Hematopoietic multipotent progenitor cell treated with erythropoietin and hydrocortisone succinate and interleukin-3 and kit ligand, for 8 days (in vitro differentiated cells): ENCODE data around the gene DMPK.

ENCODE experiments used
- DNase-seq: peaks from one replicate; pipeline ENCODE4 v3.0.0-alpha.2; 2015

DMPK gene

GRCh38 chr19:45785097-45785496 is 2.8 kb upstream of the DMPK start:
- DNase-seq = no peak

GRCh38 chr19:45784096-45784495 is 1.8 kb upstream of the DMPK start:
- no peak for DNase-seq

DNA sequence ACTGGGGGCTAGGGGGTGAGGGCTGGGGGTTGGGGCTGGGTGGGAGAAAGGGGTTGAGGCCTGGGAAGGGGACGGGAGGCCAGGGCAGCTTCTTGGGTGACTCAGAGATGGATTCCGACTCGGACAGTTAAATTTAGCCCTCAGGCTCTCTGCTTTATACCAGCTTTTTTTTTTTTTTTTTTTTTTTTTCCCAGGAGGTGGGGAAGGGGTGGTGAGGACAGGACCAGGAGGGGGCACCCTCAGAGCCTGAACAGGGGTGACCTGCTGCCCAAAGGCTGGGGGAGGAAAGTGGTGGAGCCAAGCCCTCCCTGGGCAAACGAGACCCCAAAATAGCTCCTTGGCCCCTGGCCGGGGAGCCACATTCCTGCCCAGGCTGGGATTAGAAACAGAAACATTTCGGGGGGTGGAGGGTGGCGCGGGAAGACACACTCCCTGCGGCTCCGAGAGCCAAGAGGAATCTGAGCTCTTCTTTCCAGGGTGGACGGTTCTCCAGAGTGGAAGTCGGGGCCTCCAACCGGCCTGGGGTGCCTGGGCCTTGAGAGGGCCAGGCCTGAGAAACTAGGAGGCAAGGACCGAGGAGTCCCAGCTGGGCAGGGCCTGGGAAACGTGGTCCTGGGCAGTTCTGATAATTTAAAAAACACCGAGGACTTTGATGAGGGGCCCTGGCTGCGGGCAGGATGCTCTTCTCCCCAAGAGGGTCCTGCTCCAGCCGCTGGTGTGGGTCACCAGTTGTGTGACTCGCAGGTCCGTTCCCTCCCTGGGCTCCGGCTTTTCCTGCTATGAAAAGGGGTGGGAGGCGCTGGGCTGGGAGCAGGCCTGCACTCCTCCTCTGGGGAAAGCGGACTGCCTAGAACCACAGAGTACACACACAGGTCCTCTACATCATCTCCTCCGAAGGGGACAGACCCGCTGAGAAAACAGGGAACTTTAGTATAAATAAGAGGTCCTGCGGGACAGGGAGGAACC is 813 bp upstream of the DMPK start:
- no peak for DNase-seq

DNA sequence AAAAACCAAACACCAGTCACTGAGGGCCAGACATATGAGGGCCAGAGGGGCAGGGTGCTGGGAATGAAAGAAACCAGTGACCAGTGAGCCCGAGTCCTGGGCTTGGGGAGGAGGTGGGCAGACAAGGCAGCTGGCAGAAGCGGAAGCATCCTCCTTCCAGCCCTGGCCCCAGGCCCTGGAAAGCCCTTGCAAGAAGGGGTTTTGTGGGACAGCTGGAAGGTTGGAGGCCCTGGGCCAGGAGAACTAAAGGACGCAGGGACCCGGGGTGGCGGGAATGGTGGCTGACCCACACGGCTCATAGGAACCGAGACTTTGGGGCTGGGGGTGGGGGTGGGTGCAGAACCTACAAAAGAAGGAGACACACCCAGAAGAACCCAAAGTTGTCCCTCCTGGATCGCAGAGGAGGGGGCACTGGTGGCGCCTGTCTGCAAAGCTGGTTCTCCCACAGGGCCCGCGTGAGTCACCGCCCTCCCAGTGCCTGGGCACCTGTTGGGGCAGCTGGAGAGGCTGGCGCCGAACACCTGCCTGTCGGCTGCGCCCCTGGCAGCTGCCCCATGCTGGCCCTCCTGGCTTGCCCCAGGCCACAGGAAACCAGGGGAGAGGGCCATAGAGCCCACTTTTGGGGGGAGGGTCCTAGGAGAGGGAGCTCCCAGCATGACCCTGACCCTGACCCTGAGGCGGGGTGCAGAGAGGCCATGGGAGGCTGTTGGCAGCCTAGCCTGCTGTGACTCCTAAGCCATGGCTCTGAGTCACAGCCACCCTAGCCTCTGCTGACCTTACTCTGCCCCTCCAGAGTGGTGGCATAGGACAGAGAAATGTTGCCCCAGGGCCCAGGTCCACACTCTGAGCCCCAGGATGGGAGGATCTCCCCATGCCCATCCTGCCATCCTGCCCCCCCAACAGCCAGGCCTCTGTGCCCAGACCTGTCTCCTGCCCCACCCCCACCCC is 802 bp downstream of the DMPK start:
- DNase-seq = no peak

- no peak for DNase-seq
Measured at GRCh38 chr19:45780448-45781213, 1.7 kb downstream of the DMPK start.

DNA sequence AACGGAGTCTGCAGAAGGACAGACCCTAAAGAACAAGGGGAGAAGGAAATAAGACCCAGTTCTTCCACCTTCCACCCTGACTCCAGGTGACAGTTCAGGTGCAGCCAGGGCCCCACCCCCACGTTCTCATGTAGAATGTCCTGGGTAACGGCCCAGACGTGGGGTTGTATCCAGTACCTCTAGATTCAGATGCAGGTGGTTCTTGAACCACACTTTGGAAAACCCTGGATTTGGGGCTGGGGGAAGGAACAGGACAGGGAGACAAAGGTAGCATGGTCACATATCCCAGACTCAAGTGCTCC is 2.2 kb downstream of the DMPK start:
- no peak for DNase-seq

DNA sequence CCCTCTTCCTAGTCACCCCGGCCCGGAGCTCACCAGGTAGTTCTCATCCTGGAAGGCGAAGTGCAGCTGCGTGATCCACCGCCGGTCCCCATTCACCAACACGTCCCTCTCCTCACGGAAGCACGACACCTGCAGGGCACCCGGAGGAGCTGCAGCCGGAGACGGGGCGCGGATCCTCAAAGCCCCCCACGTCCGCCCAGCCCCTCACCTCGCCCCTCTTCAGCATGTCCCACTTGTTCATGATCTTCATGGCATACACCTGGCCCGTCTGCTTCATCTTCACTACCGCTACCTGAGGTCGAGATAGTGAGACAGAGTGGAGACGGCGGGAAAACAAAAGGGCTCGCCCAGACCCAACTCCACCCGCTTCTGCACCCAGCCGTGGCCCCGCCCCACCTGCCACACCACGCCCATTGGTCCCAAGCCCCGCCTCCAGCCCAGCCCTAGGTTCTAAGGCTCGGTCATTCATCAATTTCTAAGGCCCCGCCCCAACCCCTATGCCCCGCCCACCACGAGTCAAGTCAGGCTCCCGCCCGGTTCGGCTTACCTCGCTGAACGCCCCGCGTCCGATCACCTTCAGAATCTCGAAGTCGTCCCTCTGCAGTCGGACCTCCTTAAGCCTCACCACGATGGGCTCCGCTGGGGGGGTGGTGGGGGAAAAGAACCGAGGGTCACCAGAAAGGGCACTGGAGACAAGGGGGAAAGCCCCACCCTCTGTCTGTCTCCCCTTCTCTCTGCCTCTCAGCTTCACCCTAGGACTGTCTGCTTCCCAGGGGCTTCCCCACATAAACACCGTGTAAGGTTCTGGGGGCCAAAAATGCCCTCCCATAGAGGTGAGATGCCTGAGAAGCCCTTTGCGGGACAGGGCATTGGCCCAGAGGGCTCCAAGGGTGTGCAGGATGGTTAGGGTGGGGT is 2.8 kb downstream of the DMPK start:
- peak; percentile 88 for DNase-seq

DNA sequence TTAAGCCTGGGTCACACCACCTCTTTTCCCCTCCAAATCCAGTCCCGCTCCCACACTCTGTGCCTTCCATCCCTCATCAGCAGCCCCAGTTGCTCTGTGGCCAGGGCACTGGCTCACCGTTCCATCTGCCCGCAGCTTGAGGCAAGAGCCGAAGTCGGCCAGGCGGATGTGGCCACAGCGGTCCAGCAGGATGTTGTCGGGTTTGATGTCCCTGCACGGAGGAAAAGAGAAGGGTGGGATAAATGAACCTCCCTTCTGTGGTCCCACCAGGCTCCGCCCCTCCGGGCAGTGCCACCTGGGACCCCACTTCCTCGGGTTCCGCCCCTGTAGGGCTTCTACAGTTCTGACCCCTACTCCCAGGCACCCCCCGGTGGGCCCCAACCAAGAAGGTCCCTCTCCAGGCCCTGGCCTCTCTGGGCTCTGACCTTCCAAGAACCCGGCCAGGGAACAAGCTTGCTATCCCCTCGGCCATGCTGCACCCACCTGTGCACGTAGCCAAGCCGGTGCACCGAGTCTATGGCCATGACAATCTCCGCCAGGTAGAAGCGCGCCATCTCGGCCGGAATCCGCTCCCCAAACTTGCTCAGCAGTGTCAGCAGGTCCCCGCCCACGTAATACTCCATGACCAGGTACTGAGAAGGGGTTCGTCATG is 4.2 kb downstream of the DMPK start:
- DNase-seq = no peak

GRCh38 chr19:45777395-45777961 is 4.8 kb downstream of the DMPK start:
- DNase-seq = no peak

DNA sequence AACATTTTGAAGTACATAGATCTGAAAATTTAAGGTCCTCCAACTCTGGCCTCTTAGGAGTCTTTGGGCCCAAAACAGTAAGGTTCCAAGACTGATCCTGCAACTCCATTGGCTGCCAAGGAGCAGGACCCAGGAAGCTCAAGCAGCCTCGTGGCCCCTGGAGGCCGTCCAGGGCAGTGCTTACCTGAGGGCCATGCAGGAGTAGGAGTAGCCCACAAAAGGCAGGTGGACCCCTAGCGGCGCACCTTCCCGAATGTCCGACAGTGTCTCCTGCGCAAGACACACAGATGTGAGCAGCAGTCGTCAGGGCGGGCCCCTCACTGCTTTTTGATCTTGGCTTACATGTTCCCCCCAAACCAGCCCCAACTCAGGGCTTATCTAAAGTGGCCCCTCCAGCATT is 7.5 kb downstream of the DMPK start:
- DNase-seq = no peak

GRCh38 chr19:45773384-45773783 is 8.9 kb downstream of the DMPK start:
- no peak for DNase-seq

- DNase-seq = no peak
Measured at GRCh38 chr19:45772912-45773311, 9.4 kb downstream of the DMPK start.

- DNase-seq = no peak
Measured at GRCh38 chr19:45772130-45772840, 10.0 kb downstream of the DMPK start.

DNA sequence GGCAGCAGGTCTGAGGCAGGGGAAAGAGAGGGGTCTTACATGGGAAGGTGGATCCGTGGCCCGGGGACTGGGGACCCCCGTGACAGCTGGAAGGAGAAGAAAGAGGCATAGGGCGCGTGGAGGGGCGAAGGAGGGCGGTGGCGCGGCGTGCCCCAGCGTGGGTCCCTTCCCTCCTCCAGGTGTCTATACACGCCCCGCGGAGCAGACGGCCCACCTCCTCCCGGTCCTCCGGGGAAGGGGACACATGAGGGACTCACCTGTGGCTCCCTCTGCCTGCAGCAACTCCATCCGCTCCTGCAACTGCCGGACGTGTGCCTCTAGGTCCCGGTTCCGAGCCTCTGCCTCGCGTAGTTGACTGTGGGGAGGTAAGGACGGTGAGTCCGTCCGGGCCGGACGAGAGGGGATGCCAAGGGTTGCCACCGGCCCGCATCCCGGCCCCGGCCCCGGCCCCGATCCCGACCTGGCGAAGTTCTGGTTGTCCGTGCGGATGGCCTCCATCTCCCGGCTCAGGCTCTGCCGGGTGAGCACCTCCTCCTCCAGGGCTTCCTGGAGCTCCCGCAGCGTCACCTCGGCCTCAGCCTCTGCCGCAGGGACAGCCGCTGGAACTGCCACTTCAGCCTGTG is 10.9 kb downstream of the DMPK start:
- no peak for DNase-seq

DNA sequence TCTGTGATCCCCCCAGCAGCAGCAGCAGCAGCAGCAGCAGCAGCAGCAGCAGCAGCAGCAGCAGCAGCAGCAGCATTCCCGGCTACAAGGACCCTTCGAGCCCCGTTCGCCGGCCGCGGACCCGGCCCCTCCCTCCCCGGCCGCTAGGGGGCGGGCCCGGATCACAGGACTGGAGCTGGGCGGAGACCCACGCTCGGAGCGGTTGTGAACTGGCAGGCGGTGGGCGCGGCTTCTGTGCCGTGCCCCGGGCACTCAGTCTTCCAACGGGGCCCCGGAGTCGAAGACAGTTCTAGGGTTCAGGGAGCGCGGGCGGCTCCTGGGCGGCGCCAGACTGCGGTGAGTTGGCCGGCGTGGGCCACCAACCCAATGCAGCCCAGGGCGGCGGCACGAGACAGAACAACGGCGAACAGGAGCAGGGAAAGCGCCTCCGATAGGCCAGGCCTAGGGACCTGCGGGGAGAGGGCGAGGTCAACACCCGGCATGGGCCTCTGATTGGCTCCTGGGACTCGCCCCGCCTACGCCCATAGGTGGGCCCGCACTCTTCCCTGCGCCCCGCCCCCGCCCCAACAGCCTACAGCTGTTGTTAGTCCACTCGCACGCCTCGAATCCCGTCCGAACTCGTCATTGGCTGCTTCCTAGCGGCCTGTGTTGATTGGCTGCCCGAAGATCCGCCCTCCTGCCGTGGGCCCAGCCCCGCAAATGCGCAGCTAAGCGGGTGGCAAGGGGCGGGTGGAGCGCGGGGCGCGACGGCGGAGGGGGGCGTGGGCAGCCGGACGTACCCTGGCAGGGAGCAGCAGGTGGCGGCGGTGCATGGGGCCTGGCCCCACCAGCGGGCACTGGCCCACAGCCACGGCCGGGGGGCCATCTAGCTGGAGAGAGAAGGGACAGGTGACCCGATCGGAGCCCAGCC is 11.8 kb downstream of the DMPK start:
- DNase-seq = peak; percentile 98

- DNase-seq = peak; percentile 75
Measured at GRCh38 chr19:45769821-45770191, 12.5 kb downstream of the DMPK start.

GRCh38 chr19:45768984-45769782 is 13.1 kb downstream of the DMPK start, which contains the start of gene SIX5:
Gene SIX5, minus strand, starts transcription at chr19:45769252. Its CDS starts 408 bp downstream, at chr19:45768844.
- DNase-seq = peak; percentile 97

GRCh38 chr19:45768655-45768983 is 13.7 kb downstream of the DMPK start:
- peak; percentile 35 for DNase-seq
